Esophagus muscularis mucosa (tissue), 4 donors: ENCODE data around the gene KIR2DL3. TPM values are rescaled to one million over a fixed set of nuclear protein-coding genes. Genes with fewer than 3 reads are reported as not detected.
"Not testable (repeated sequence)": the region's sequence is repeated elsewhere in the genome, so short reads cannot be mapped to it uniquely, and the experiment has no call there.

Source experiments
- DNase-seq: peaks from one replicate; pipeline ENCODE4 v3.0.0-alpha.2; 2017; ENCODE audit errors: extremely low spot score
- H3K27ac ChIP-seq, 4 donors: fragments of 200-600 bp; sonication (generic); replicated peaks in 1 of 4; 1 replicate in 3 of 4; 2 replicates in 1 of 4; pipeline ENCODE4 v1.5.1; 2016 to 2019; ENCODE audit warnings: mild to moderate bottlenecking in 1 of 4
- H3K27me3 ChIP-seq, 4 donors: fragments of 200-600 bp; sonication (generic); one replicate each; pipeline versions ENCODE4 v1.5.1 to v1.6.0; 2016 to 2019
- H3K36me3 ChIP-seq, 4 donors: fragments of 200-600 bp; sonication (generic); one replicate each; pipeline ENCODE4 v1.5.1; 2016 to 2019
- H3K4me1 ChIP-seq, 4 donors: fragments of 200-600 bp; sonication (generic); one replicate each; pipeline ENCODE4 v1.5.1; 2016 to 2019
- H3K4me3 ChIP-seq, 4 donors: fragments of 200-600 bp; sonication (generic); 1 replicate in 2 of 4; 2 replicates in 2 of 4; pipeline ENCODE4 v1.5.1; 2016 to 2019; ENCODE audit warnings: mild to moderate bottlenecking in 4 of 4, moderate library complexity in 1 of 4
- H3K9me3 ChIP-seq, 4 donors: fragments of 200-600 bp; sonication (generic); 1 replicate in 3 of 4; 2 replicates in 1 of 4; pipeline ENCODE4 v1.5.1; 2016 to 2019
- WGBS: methylation state at CpG from one replicate; pipeline ENCODE4 v1.1.5; 2018; 5-methylcytosine and 5-hydroxymethylcytosine counted together
- intact Hi-C: fragments of 100-400 bp; cut with DNase I; formaldehyde crosslinking; loops from one replicate; pipeline ENCODE4 v1.15.1; 2023
- total RNA-seq, 4 donors: library from RNA; depleted of rRNA; stranded (reverse); fragments of >200 nt; gene quantifications; one replicate each; pipeline versions ENCODE4 v1.1.0 to v1.2.1, GENCODE V29; 2016

Gene KIR2DL3
- total RNA-seq, 4 donors from 2014 or later = not detected

DNA sequence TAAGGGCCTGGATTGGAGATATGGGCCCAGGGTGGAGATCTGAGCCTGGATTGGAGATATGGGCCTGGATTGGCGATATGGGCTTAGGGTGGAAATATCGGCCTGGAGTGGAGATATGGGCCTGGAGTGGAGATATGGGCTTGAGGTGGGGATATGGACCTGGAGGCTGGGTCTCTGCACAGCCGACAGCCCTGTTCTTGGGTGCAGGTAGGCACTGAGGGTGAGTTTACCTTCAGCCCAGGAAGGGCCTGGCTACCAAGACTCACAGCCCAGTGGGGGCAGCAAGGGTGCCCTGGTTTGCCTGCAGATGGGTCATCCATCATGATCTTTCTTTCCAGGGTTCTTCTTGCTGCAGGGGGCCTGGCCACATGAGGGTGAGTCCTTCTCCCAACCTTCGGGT, 32.2 kb downstream of the KIR2DL3 start:
- DNase-seq, H3K9me3 ChIP-seq, H3K36me3 ChIP-seq, H3K27me3 ChIP-seq, H3K4me3 ChIP-seq, H3K4me1 ChIP-seq, H3K27ac ChIP-seq, intact Hi-C loops: not testable (repeated sequence)
- 96% methylated on average over 3 of the region's 4 CpGs for WGBS

DNA sequence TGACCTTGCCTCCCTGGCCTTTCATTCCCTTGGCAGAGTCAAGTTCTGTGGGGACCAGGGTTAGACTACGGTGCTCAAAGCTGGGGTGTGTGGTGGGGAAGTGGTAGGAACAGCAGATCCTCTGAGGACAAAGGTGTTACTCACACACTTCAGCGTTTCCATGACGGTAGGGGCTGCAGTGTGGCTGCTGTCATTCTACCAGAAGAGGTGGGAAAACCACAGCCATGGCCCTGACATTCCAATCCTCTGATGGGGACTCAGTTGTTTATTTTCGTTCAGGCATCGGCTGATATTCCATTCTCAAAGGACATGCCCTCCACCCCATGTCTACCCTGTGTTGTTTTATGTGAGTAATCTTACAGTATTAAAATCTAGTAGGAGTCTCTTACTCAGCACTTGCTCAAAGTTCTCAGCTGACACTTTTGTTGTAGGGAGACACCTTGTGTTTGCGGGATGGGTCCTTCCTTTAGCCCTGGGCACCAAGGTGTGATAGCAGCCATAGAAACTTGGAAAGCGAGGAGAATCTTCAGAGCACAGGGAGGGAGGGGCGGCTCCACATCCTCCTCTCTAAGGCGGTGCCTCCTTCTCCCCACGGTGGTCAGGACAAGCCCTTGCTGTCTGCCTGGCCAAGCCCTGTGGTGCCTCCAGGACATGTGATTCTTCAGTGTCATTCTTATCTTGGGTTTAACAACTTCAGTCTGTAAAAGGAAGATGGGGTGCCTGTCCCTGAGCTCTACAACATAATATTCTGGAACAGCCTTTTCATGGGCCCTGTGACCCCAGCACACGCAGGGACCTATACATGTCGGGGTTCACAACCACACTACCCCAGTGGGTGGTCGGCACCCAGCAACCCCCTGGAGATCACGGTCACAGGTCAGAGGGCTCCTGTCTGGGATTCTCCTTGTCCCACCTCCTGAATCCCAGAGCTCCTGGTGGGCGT, 33.0 kb downstream of the KIR2DL3 start:
- DNase-seq, H3K27me3 ChIP-seq, H3K36me3 ChIP-seq, intact Hi-C loops, H3K4me1 ChIP-seq, H3K27ac ChIP-seq, H3K9me3 ChIP-seq, H3K4me3 ChIP-seq: not testable (repeated sequence)
- 79% methylated on average over 14 of the region's 15 CpGs for WGBS

DNA sequence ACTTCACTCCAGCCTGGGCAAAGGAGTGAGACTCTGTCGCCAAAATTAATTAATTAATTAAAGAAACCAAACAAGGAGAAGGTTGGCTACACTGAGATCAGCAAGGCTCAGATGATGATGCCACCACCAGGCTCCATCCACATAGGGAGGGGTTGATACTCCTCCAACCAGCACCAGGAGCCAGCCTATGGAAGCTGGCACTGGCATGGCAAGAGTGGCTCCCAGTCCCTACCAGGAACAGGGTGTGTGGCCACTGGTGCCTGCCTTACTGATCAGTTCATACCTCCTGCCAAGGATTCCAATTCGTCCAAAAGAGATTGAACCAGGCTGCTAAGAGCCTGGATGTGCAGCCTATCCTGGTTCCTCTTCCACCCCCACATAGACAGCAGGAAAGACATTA, 34.4 kb downstream of the KIR2DL3 start:
- DNase-seq, H3K27ac ChIP-seq, H3K9me3 ChIP-seq, intact Hi-C loops, H3K27me3 ChIP-seq, H3K4me1 ChIP-seq, H3K36me3 ChIP-seq, H3K4me3 ChIP-seq: not testable (repeated sequence)
- WGBS = 52% methylated on average over 2 of the region's 2 CpGs

DNA sequence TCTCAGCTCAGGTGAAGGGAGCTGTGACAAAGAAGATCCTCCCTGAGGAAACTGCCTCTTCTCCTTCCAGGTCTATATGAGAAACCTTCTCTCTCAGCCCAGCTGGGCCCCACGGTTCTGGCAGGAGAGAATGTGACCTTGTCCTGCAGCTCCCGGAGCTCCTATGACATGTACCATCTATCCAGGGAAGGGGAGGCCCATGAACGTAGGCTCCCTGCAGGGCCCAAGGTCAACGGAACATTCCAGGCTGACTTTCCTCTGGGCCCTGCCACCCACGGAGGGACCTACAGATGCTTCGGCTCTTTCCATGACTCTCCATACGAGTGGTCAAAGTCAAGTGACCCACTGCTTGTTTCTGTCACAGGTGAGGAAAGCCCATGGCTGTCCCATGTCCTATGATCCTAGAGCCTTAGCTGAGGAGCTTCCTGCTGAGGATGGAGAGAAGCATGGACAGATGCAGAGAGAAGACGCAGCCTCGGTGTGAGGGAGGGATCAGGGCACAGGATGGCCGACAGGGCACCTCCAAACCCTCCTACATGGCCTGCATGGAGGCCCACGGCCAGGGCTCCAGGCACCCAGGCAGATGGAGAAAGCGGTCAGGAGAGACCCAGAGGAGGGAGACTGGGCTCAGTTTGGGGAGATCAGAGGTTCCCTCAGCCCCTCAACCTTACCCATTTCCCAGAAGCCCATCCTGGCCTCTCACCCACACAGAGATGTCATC, 36.9 kb downstream of the KIR2DL3 start:
- DNase-seq, H3K36me3 ChIP-seq, intact Hi-C loops, H3K4me3 ChIP-seq, H3K4me1 ChIP-seq, H3K27ac ChIP-seq, H3K27me3 ChIP-seq, H3K9me3 ChIP-seq: not testable (repeated sequence)
- 78% methylated on average over 12 of the region's 12 CpGs for WGBS

DNA sequence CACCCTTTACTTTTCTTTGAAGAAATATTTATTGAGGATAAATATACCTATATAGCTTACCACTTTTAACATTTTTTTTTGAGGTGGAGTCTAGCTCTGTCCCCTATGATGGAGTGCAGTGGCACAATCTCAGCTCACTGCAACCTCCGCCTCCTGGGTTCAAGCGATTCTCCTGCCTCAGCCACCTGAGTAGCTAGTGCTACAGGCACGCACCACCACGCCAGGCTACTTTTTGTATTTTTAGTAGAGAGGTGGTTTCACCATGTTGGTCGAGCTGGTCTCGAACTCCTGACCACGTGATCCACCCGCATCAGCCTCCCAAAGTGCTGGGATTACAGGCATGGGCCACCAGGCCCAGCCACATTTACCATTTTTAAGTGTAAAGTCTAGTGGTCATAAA, 37.5 kb downstream of the KIR2DL3 start:
- whole genome bisulfite sequencing = 80% methylated on average over 8 of the region's 8 CpGs
- intact Hi-C loops = not testable (repeated sequence)

DNA sequence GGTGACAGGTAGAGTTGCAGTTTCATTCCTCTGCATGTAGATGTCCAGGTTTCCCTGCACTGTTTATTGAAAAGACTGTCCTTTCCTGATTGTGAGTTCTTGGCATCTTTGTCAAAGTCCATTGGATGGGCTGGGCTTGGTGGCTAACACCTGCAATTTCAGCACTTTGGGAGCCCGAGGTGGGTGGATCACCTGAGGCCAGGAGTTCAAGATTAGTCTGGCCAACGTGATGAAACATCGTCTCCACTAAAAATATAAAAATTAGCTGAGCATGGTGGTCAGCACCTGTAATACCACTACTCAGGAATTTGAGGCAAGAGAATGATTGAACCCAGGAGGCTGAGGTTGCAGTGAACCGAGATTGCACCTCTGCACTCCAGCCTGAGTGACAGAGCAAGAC, 39.5 kb downstream of the KIR2DL3 start:
- 70% methylated on average over 4 of the region's 4 CpGs for WGBS

More for the DNA sequence above, 37.5 kb downstream of the KIR2DL3 start:
- not testable (repeated sequence) for H3K36me3 ChIP-seq, H3K4me3 ChIP-seq, DNase-seq, H3K9me3 ChIP-seq, H3K27me3 ChIP-seq, H3K4me1 ChIP-seq, H3K27ac ChIP-seq

DNA sequence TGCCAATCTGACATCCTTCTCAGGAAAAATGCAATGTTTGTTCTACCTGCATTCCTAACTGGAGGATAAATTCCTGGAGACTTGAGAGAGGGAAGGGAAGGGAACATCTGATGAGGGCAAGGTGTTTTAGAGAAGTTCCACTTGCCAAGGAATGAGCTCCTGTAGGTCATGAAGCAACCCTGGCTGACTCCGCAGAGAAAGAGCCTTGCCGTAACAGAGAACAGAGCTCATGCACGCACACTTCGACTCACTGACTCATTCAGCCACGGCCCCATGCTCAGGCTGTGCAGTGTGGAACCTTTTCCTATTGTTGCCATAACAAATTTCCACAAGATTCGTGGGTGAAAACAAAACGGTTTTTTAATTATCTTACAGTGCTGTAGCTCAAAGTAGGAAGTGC, 40.6 kb downstream of the KIR2DL3 start:
- WGBS = 82% methylated on average over 7 of the region's 7 CpGs
- H3K36me3 ChIP-seq, H3K9me3 ChIP-seq, DNase-seq, intact Hi-C loops, H3K27ac ChIP-seq, H3K27me3 ChIP-seq, H3K4me3 ChIP-seq, H3K4me1 ChIP-seq: not testable (repeated sequence)

More for the DNA sequence above, 39.5 kb downstream of the KIR2DL3 start:
- H3K36me3 ChIP-seq, H3K27ac ChIP-seq, H3K27me3 ChIP-seq, DNase-seq, H3K4me1 ChIP-seq, intact Hi-C loops, H3K9me3 ChIP-seq, H3K4me3 ChIP-seq: not testable (repeated sequence)

DNA sequence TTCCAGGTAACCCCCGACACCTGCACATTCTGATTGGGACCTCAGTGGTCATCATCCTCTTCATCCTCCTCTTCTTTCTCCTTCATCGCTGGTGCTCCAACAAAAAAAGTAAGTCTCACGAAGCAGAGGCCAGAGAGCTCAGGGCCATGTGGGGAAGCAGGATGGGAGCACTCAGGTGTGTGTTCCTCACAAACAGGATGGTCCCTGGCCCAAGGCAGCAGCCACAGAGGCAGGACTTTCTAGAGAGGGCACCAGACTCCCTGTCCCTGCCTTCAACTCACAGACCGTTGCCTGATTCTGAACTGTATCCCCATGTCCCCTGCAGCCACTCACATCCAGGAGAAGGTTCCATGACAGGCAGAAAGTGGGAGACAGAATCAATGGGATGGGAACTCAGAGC, 44.6 kb downstream of the KIR2DL3 start:
- DNase-seq, H3K36me3 ChIP-seq, H3K27ac ChIP-seq, H3K4me1 ChIP-seq, H3K9me3 ChIP-seq, H3K4me3 ChIP-seq, intact Hi-C loops: not testable (repeated sequence)
- whole genome bisulfite sequencing = 80% methylated on average over 3 of the region's 4 CpGs
- H3K27me3 ChIP-seq = peaks cover 0 to 23% (median 0%) of the 10 kb centered on the region in 4 donors

DNA sequence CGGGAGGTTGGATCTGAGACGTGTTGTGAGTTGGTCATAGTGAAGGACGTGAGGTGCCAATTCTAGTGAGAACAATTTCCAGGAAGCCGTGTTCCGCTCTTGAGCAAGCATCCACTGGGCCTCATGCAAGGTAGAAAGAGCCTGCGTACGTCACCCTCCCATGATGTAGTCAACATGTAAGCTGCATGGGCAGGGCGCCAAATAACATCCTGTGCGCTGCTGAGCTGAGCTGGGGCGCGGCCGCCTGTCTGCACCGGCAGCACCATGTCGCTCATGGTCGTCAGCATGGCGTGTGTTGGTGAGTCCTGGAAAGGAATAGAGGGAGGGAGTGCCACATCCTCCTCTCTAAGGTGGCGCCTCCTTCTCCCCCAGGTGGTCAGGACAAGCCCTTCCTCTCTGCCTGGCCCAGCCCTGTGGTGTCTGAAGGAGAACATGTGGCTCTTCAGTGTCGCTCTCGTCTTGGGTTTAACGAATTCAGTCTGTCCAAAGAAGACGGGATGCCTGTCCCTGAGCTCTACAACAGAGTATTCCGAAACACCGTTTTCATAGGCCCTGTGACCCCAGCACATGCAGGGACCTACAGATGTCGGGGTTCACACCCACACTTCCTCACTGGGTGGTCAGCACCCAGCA, 47.9 kb downstream of the KIR2DL3 start:
- H3K36me3 ChIP-seq, H3K4me1 ChIP-seq, intact Hi-C loops, DNase-seq, H3K9me3 ChIP-seq, H3K27ac ChIP-seq, H3K4me3 ChIP-seq: not testable (repeated sequence)
- WGBS = 88% methylated on average over 14 of the region's 24 CpGs
- peaks cover 0 to 23% (median 0%) of the 10 kb centered on the region in 4 donors for H3K27me3 ChIP-seq

DNA sequence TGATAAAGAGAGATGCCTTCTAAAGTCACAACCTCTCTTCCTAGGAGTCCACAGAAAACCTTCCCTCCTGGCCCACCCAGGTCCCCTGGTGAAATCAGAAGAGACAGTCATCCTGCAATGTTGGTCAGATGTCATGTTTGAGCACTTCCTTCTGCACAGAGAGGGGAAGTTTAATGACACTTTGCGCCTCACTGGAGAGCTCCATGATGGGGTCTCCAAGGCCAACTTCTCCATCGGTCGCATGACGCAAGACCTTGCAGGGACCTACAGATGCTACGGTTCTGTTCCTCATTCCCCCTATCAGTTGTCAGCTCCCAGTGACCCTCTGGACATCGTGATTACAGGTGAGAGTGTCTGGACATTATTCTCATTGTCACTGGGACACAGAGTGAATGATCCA, 49.8 kb downstream of the KIR2DL3 start:
- intact Hi-C loops, H3K9me3 ChIP-seq, H3K36me3 ChIP-seq, DNase-seq, H3K4me3 ChIP-seq, H3K4me1 ChIP-seq, H3K27ac ChIP-seq: not testable (repeated sequence)
- peaks cover 0 to 19% (median 0%) of the 10 kb centered on the region in 4 donors for H3K27me3 ChIP-seq
- WGBS = 84% methylated on average over 6 of the region's 6 CpGs
